ENCODE measurements around the gene GALNT16. TPM values are rescaled to one million over a fixed set of nuclear protein-coding genes. Genes with fewer than 3 reads are reported as not detected.
"Not testable (repeated sequence)": the region's sequence is repeated elsewhere in the genome, so short reads cannot be mapped to it uniquely, and the experiment has no call there.

GALNT16 gene
- under 1 TPM; 0.36 to 0.39 TPM for polyA plus RNA-seq

- 2% methylated on average over 46 to 74 of the region's 74 CpGs for WGBS, 2 donors
- peak within 1 kb of the TSS; percentile 31 to 46 for H3K4me3 ChIP-seq (ENCODE audit: low read depth in 1 of 2, low read length in 2 of 2)
- H3K4me1 ChIP-seq (ENCODE audit: control insufficient read depth in 2 of 2, insufficient read depth in 2 of 2, low read length in 1 of 2), result peaks cover 6% of the 10 kb centered on the region in 2 donors
- H3K36me3 ChIP-seq (ENCODE audit: control insufficient read depth in 2 of 2, insufficient read depth in 2 of 2, low read length in 1 of 2), result no peaks in the 10 kb centered on the region
- no peaks in the 10 kb centered on the region for H3K9me3 ChIP-seq (ENCODE audit: control insufficient read depth in 2 of 2, insufficient read depth in 1 of 2, low read depth in 1 of 2, low read length in 1 of 2)
- no peak within 1 kb of the TSS for H3K27ac ChIP-seq (ENCODE audit: low read depth in 2 of 2, low read length in 1 of 2)
- H3K27me3 ChIP-seq (ENCODE audit: control insufficient read depth in 1 of 2, insufficient read depth in 2 of 2, low read length in 2 of 2), result peaks cover 0 to 7% of the 10 kb centered on the region in 2 donors
Observed at GRCh38 chr14:69259527-69260189, at the start of gene GALNT16. TSS of gene GALNT16 (plus strand) at chr14:69260158. CDS start at chr14:69260291, 133 bp downstream.

- H3K9me3 ChIP-seq (ENCODE audit: control insufficient read depth in 2 of 2, insufficient read depth in 1 of 2, low read depth in 1 of 2, low read length in 1 of 2), result no peaks in the 10 kb centered on the region
- H3K4me3 ChIP-seq (ENCODE audit: low read depth in 1 of 2, low read length in 2 of 2), result no peak overlapping the region
- H3K27me3 ChIP-seq (ENCODE audit: control insufficient read depth in 1 of 2, insufficient read depth in 2 of 2, low read length in 2 of 2), result no peaks in the 10 kb centered on the region
- 60 to 64% methylated on average over 2 of the region's 2 CpGs for WGBS, 2 donors
- no peak overlapping the region for H3K27ac ChIP-seq (ENCODE audit: low read depth in 2 of 2, low read length in 1 of 2)
- no peaks in the 10 kb centered on the region for H3K36me3 ChIP-seq (ENCODE audit: control insufficient read depth in 2 of 2, insufficient read depth in 2 of 2, low read length in 1 of 2)
- H3K4me1 ChIP-seq (ENCODE audit: control insufficient read depth in 2 of 2, insufficient read depth in 2 of 2, low read length in 1 of 2), result no peaks in the 10 kb centered on the region
Observed at GRCh38 chr14:69214393-69214792, 45.6 kb upstream of the GALNT16 start.

GRCh38 chr14:69217663-69218062 is 42.3 kb upstream of the GALNT16 start:
- H3K4me1 ChIP-seq (ENCODE audit: control insufficient read depth in 2 of 2, insufficient read depth in 2 of 2, low read length in 1 of 2); H3K4me3 ChIP-seq (ENCODE audit: low read depth in 1 of 2, low read length in 2 of 2); H3K27ac ChIP-seq (ENCODE audit: low read depth in 2 of 2, low read length in 1 of 2); H3K36me3 ChIP-seq (ENCODE audit: control insufficient read depth in 2 of 2, insufficient read depth in 2 of 2, low read length in 1 of 2); H3K27me3 ChIP-seq (ENCODE audit: control insufficient read depth in 1 of 2, insufficient read depth in 2 of 2, low read length in 2 of 2); H3K9me3 ChIP-seq (ENCODE audit: control insufficient read depth in 2 of 2, insufficient read depth in 1 of 2, low read depth in 1 of 2, low read length in 1 of 2): not testable (repeated sequence)
- WGBS, 2 donors, result 98 to 100% methylated on average over 1 to 2 of the region's 3 CpGs

GRCh38 chr14:69224946-69225345 is 35.0 kb upstream of the GALNT16 start:
- Histone ChIP-seq H3K4me3 (ENCODE audit: low read depth in 1 of 2, low read length in 2 of 2) (no peak overlapping the region), H3K27me3 (ENCODE audit: control insufficient read depth in 1 of 2, insufficient read depth in 2 of 2, low read length in 2 of 2) (no peaks in the 10 kb centered on the region), H3K27ac (ENCODE audit: low read depth in 2 of 2, low read length in 1 of 2) (no peak overlapping the region), H3K9me3 (ENCODE audit: control insufficient read depth in 2 of 2, insufficient read depth in 1 of 2, low read depth in 1 of 2, low read length in 1 of 2) (no peaks in the 10 kb centered on the region), H3K36me3 (ENCODE audit: control insufficient read depth in 2 of 2, insufficient read depth in 2 of 2, low read length in 1 of 2) (peaks cover 0 to 4% of the 10 kb centered on the region in 2 donors), H3K4me1 (ENCODE audit: control insufficient read depth in 2 of 2, insufficient read depth in 2 of 2, low read length in 1 of 2) (no peaks in the 10 kb centered on the region)
- 92% methylated on average over 4 of the region's 4 CpGs for WGBS, 2 donors

GRCh38 chr14:69226178-69226577 is 33.8 kb upstream of the GALNT16 start:
- WGBS, 2 donors, result 63 to 65% methylated on average over 9 of the region's 9 CpGs
- no peak overlapping the region for H3K4me3 ChIP-seq (ENCODE audit: low read depth in 1 of 2, low read length in 2 of 2)
- H3K4me1 ChIP-seq (ENCODE audit: control insufficient read depth in 2 of 2, insufficient read depth in 2 of 2, low read length in 1 of 2), result no peaks in the 10 kb centered on the region
- no peaks in the 10 kb centered on the region for H3K9me3 ChIP-seq (ENCODE audit: control insufficient read depth in 2 of 2, insufficient read depth in 1 of 2, low read depth in 1 of 2, low read length in 1 of 2)
- no peaks in the 10 kb centered on the region for H3K27me3 ChIP-seq (ENCODE audit: control insufficient read depth in 1 of 2, insufficient read depth in 2 of 2, low read length in 2 of 2)
- peak overlapping the region in 1 of 2 donors; percentile 42 for H3K27ac ChIP-seq (ENCODE audit: low read depth in 2 of 2, low read length in 1 of 2)
- H3K36me3 ChIP-seq (ENCODE audit: control insufficient read depth in 2 of 2, insufficient read depth in 2 of 2, low read length in 1 of 2), result peaks cover 0 to 6% of the 10 kb centered on the region in 2 donors

- Histone ChIP-seq H3K9me3 (ENCODE audit: control insufficient read depth in 2 of 2, insufficient read depth in 1 of 2, low read depth in 1 of 2, low read length in 1 of 2) (no peaks in the 10 kb centered on the region), H3K27ac (ENCODE audit: low read depth in 2 of 2, low read length in 1 of 2) (no peak overlapping the region), H3K27me3 (ENCODE audit: control insufficient read depth in 1 of 2, insufficient read depth in 2 of 2, low read length in 2 of 2) (no peaks in the 10 kb centered on the region), H3K4me3 (ENCODE audit: low read depth in 1 of 2, low read length in 2 of 2) (no peak overlapping the region), H3K36me3 (ENCODE audit: control insufficient read depth in 2 of 2, insufficient read depth in 2 of 2, low read length in 1 of 2) (peaks cover 0 to 6% of the 10 kb centered on the region in 2 donors), H3K4me1 (ENCODE audit: control insufficient read depth in 2 of 2, insufficient read depth in 2 of 2, low read length in 1 of 2) (no peaks in the 10 kb centered on the region)
- WGBS, 2 donors, result 88 to 94% methylated on average over 2 of the region's 2 CpGs
Observed at GRCh38 chr14:69226736-69227135, 33.2 kb upstream of the GALNT16 start.

GRCh38 chr14:69231486-69231885 is 28.5 kb upstream of the GALNT16 start:
- 52 to 66% methylated on average over 2 of the region's 2 CpGs for WGBS, 2 donors
- Histone ChIP-seq H3K27ac (ENCODE audit: low read depth in 2 of 2, low read length in 1 of 2) (no peak overlapping the region), H3K4me1 (ENCODE audit: control insufficient read depth in 2 of 2, insufficient read depth in 2 of 2, low read length in 1 of 2) (no peaks in the 10 kb centered on the region), H3K9me3 (ENCODE audit: control insufficient read depth in 2 of 2, insufficient read depth in 1 of 2, low read depth in 1 of 2, low read length in 1 of 2) (no peaks in the 10 kb centered on the region), H3K36me3 (ENCODE audit: control insufficient read depth in 2 of 2, insufficient read depth in 2 of 2, low read length in 1 of 2) (peaks cover 0 to 14% of the 10 kb centered on the region in 2 donors), H3K4me3 (ENCODE audit: low read depth in 1 of 2, low read length in 2 of 2) (no peak overlapping the region), H3K27me3 (ENCODE audit: control insufficient read depth in 1 of 2, insufficient read depth in 2 of 2, low read length in 2 of 2) (no peaks in the 10 kb centered on the region)

- Histone ChIP-seq H3K27ac (ENCODE audit: low read depth in 2 of 2, low read length in 1 of 2) (no peak overlapping the region), H3K27me3 (ENCODE audit: control insufficient read depth in 1 of 2, insufficient read depth in 2 of 2, low read length in 2 of 2) (no peaks in the 10 kb centered on the region), H3K4me3 (ENCODE audit: low read depth in 1 of 2, low read length in 2 of 2) (no peak overlapping the region), H3K36me3 (ENCODE audit: control insufficient read depth in 2 of 2, insufficient read depth in 2 of 2, low read length in 1 of 2) (peaks cover 6 to 22% of the 10 kb centered on the region in 2 donors), H3K4me1 (ENCODE audit: control insufficient read depth in 2 of 2, insufficient read depth in 2 of 2, low read length in 1 of 2) (no peaks in the 10 kb centered on the region), H3K9me3 (ENCODE audit: control insufficient read depth in 2 of 2, insufficient read depth in 1 of 2, low read depth in 1 of 2, low read length in 1 of 2) (no peaks in the 10 kb centered on the region)
- WGBS, 2 donors, result 88 to 90% methylated on average over 3 of the region's 3 CpGs
Observed at GRCh38 chr14:69232388-69232787, 27.6 kb upstream of the GALNT16 start.

- H3K9me3 ChIP-seq (ENCODE audit: control insufficient read depth in 2 of 2, insufficient read depth in 1 of 2, low read depth in 1 of 2, low read length in 1 of 2), result no peaks in the 10 kb centered on the region
- H3K27ac ChIP-seq (ENCODE audit: low read depth in 2 of 2, low read length in 1 of 2), result no peak overlapping the region
- H3K4me3 ChIP-seq (ENCODE audit: low read depth in 1 of 2, low read length in 2 of 2), result no peak overlapping the region
- no peaks in the 10 kb centered on the region for H3K27me3 ChIP-seq (ENCODE audit: control insufficient read depth in 1 of 2, insufficient read depth in 2 of 2, low read length in 2 of 2)
- H3K36me3 ChIP-seq (ENCODE audit: control insufficient read depth in 2 of 2, insufficient read depth in 2 of 2, low read length in 1 of 2), result peaks cover 6 to 36% of the 10 kb centered on the region in 2 donors
- H3K4me1 ChIP-seq (ENCODE audit: control insufficient read depth in 2 of 2, insufficient read depth in 2 of 2, low read length in 1 of 2), result no peaks in the 10 kb centered on the region
Observed at GRCh38 chr14:69234106-69234505, 25.9 kb upstream of the GALNT16 start.

- H3K27me3 ChIP-seq (ENCODE audit: control insufficient read depth in 1 of 2, insufficient read depth in 2 of 2, low read length in 2 of 2), result no peaks in the 10 kb centered on the region
- H3K36me3 ChIP-seq (ENCODE audit: control insufficient read depth in 2 of 2, insufficient read depth in 2 of 2, low read length in 1 of 2), result peaks cover 6 to 41% of the 10 kb centered on the region in 2 donors
Observed at GRCh38 chr14:69235708-69236107, 24.2 kb upstream of the GALNT16 start.

More at GRCh38 chr14:69235708-69236107, 24.2 kb upstream of the GALNT16 start:
- H3K27ac ChIP-seq (ENCODE audit: low read depth in 2 of 2, low read length in 1 of 2), result no peak overlapping the region
- no peaks in the 10 kb centered on the region for H3K4me1 ChIP-seq (ENCODE audit: control insufficient read depth in 2 of 2, insufficient read depth in 2 of 2, low read length in 1 of 2)
- 95 to 96% methylated on average over 1 of the region's 1 CpG for WGBS, 2 donors
- H3K9me3 ChIP-seq (ENCODE audit: control insufficient read depth in 2 of 2, insufficient read depth in 1 of 2, low read depth in 1 of 2, low read length in 1 of 2), result no peaks in the 10 kb centered on the region
- no peak overlapping the region for H3K4me3 ChIP-seq (ENCODE audit: low read depth in 1 of 2, low read length in 2 of 2)

Measured in esophagus (tissue), 2 donors.